HG03457 (cell line): ENCODE measurements around the gene RSPH1.

Source experiments
- ATAC-seq: cut with Tn5 transposase; IDR thresholded peaks from one replicate; pipeline ENCODE4 v1.9.1; 2021; ENCODE audit warnings: moderate number of reproducible peaks; ENCODE audit not compliant: unreplicated experiment

Gene RSPH1

GRCh38 chr21:42513985-42514882 is 18.2 kb upstream of the RSPH1 start:
- ATAC-seq: no peak

- ATAC-seq: no peak
These were observed 17.3 kb upstream of the RSPH1 start, which contains the start of gene SLC37A1 for GRCh38 chr21:42513151-42513984. Gene SLC37A1, plus strand, starts transcription at chr21:42513852. Its CDS starts 4,603 bp downstream, at chr21:42518455.

- no peak for ATAC-seq
These were observed 16.5 kb upstream of the RSPH1 start for GRCh38 chr21:42512346-42513034.

GRCh38 chr21:42509244-42509643 is 13.2 kb upstream of the RSPH1 start:
- ATAC-seq: no peak

GRCh38 chr21:42508371-42508770 is 12.3 kb upstream of the RSPH1 start:
- ATAC-seq: no peak

- ATAC-seq: no peak
These were observed 11.4 kb upstream of the RSPH1 start for GRCh38 chr21:42507418-42507817.

GRCh38 chr21:42505090-42505726 is 9.2 kb upstream of the RSPH1 start:
- ATAC-seq: no peak

- ATAC-seq: no peak
These were observed 7.7 kb upstream of the RSPH1 start for GRCh38 chr21:42503711-42504110.

GRCh38 chr21:42500736-42501135 is 4.7 kb upstream of the RSPH1 start:
- ATAC-seq: no peak

- ATAC-seq: no peak
These were observed 4.2 kb upstream of the RSPH1 start for GRCh38 chr21:42500225-42500624.

GRCh38 chr21:42499444-42500112 is 3.6 kb upstream of the RSPH1 start:
- no peak for ATAC-seq

- no peak for ATAC-seq
These were observed 2.0 kb upstream of the RSPH1 start for GRCh38 chr21:42498012-42498411.

- ATAC-seq: no peak
These were observed 797 bp upstream of the RSPH1 start for GRCh38 chr21:42496839-42497202.

- no peak for ATAC-seq
These were observed 282 bp downstream of the RSPH1 start for GRCh38 chr21:42495765-42496119.

- no peak for ATAC-seq
These were observed 997 bp downstream of the RSPH1 start for GRCh38 chr21:42495027-42495426.

GRCh38 chr21:42493109-42494060 is 2.6 kb downstream of the RSPH1 start:
- no peak for ATAC-seq

GRCh38 chr21:42492201-42492600 is 3.8 kb downstream of the RSPH1 start:
- no peak for ATAC-seq

GRCh38 chr21:42491328-42491727 is 4.7 kb downstream of the RSPH1 start:
- no peak for ATAC-seq

- no peak for ATAC-seq
These were observed 5.3 kb downstream of the RSPH1 start for GRCh38 chr21:42490720-42491119.
